ENCODE measurements around the gene MAP2.

GRCh38 chr2:209581040-209581439 lies 157.2 kb downstream of the MAP2 start:
- TF ChIP-seq, protein P1, sequence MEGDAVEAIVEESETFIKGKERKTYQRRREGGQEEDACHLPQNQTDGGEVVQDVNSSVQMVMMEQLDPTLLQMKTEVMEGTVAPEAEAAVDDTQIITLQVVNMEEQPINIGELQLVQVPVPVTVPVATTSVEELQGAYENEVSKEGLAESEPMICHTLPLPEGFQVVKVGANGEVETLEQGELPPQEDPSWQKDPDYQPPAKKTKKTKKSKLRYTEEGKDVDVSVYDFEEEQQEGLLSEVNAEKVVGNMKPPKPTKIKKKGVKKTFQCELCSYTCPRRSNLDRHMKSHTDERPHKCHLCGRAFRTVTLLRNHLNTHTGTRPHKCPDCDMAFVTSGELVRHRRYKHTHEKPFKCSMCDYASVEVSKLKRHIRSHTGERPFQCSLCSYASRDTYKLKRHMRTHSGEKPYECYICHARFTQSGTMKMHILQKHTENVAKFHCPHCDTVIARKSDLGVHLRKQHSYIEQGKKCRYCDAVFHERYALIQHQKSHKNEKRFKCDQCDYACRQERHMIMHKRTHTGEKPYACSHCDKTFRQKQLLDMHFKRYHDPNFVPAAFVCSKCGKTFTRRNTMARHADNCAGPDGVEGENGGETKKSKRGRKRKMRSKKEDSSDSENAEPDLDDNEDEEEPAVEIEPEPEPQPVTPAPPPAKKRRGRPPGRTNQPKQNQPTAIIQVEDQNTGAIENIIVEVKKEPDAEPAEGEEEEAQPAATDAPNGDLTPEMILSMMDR (conservative IDR thresholded peaks at IDR 0.05) = no peak
- TF ChIP-seq EZH2 (IDR thresholded peaks at IDR 0.05; ENCODE audit: low read depth) = no peak

Data from PC-9 (cell line).